Neural cell (in vitro differentiated cells): ENCODE data around the gene LRGUK.

Experiments used
- CTCF ChIP-seq: fragments of 450-650 bp; IDR thresholded peaks from 2 replicates; pipeline ENCODE4 v1.5.1; 2014; ENCODE audit warnings: antibody characterized with exemption, mild to moderate bottlenecking, moderate library complexity; ENCODE audit not compliant: poor library complexity, severe bottlenecking
- EP300 ChIP-seq: fragments of 450-650 bp; conservative IDR thresholded peaks from 2 replicates; pipeline ENCODE4 v1.6.1; 2014; ENCODE audit warnings: antibody characterized with exemption, mild to moderate bottlenecking, moderate library complexity; ENCODE audit not compliant: poor library complexity, severe bottlenecking
- EZH2 ChIP-seq: fragments of 200-600, 300-800 bp; shearing (Covaris generic), sonication (generic); IDR thresholded peaks from 2 replicates; pipeline ENCODE4 v1.6.1; 2014; ENCODE audit warnings: antibody characterized with exemption, low read length, borderline replicate concordance, mild to moderate bottlenecking; ENCODE audit not compliant: insufficient read depth, poor library complexity, severe bottlenecking
- POLR2AphosphoS5 ChIP-seq: IDR thresholded peaks from 2 replicates; pipeline ENCODE4 v1.6.1; 2012
- RAD21 ChIP-seq: fragments of 450-650 bp; conservative IDR thresholded peaks from 2 replicates; pipeline ENCODE4 v1.6.1; 2014; ENCODE audit warnings: antibody characterized with exemption, mild to moderate bottlenecking, moderate library complexity

- TF ChIP-seq CTCF (no peak), EP300 (no peak), POLR2AphosphoS5 (no peak), EZH2 (no peak), RAD21 (no peak)
Observed at GRCh38 chr7:134289841-134290240, 162.7 kb downstream of the LRGUK start.
